ENCODE results near the gene TTN. TPM values are rescaled to one million over a fixed set of nuclear protein-coding genes. Genes with fewer than 3 reads are reported as not detected.

Gene TTN
- total and polyA plus RNA-seq, 2 of the 8 experiments (the other 6 are each of a cell fraction or from before 2014, with no cell fraction given), result 0.30 to 9.7 TPM

DNA sequence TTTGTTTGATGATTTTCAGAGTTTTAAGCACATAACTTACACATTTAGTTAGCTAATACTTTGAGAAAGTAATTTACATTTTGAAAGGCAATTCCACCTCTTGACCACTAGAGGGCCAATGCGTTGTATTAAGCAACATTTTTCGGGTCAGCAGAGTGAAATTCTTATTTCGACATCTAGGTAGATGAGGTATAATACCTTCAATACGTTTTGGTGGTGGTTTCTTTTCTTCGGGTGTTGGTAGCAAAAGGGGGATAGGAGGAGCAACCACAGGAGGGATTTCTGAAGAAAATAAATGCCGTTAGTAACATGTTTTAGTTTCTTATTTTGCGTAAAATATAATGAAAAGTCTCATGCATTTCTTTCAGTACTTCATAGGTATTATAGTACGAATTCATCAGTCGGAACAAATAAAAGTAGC, 106.3 kb downstream of the TTN start:
- no peaks in the 10 kb centered on the region for H3K36me3 ChIP-seq (ENCODE audit: control insufficient read depth in 2 of 4, insufficient read depth in 4 of 4, low read length in 3 of 4)
- H2AK5ac ChIP-seq (ENCODE audit: low read depth, low read length), result no peak overlapping the region
- H3K9me3 ChIP-seq (ENCODE audit: insufficient read depth in 2 of 2, low read depth in 1 of 2, low read length in 1 of 2), result no peaks in the 10 kb centered on the region
- POLR2A ChIA-PET (ENCODE audit: partially characterized antibody), result interaction anchor here (0.7 to 1.1 kb wide), 3 partner anchors 17 to 251 kb away, joined by 3 read pairs; no protein-coding TSS in a partner anchor
- H3K27ac ChIP-seq (ENCODE audit: low read depth, low read length), result no peak overlapping the region
- CTCF ChIA-PET (ENCODE audit: partially characterized antibody), result interaction anchor here (0.6 to 3.1 kb wide), 37 partner anchors 9 to 641 kb away, joined by 3 to 21 read pairs (median 4); no protein-coding TSS in a partner anchor
- H3K14ac ChIP-seq (ENCODE audit: insufficient read length), result no peak overlapping the region
- H3K79me2 ChIP-seq (ENCODE audit: control insufficient read depth in 1 of 2, insufficient read depth in 2 of 2, low read length in 2 of 2), result no peaks in the 10 kb centered on the region
- no peaks in the 10 kb centered on the region for H3K4me1 ChIP-seq (replicated peaks in 1 of 4; ENCODE audit: control insufficient read depth in 3 of 4, insufficient read depth in 4 of 4, low read length in 3 of 4)
- H2BK12ac ChIP-seq (ENCODE audit: low read depth, low read length), result no peak overlapping the region
- FAIRE-seq (peak; percentile 84), DNase-seq (ENCODE audit: low read depth in 1 of 2, low spot score in 2 of 2) (no peak)
- no peak overlapping the region for H2BK20ac ChIP-seq (ENCODE audit: low read length)
- no peak overlapping the region for H2BK120ac ChIP-seq (replicated peaks; ENCODE audit: low read depth, low read length)
- no peaks in the 10 kb centered on the region for H3K79me1 ChIP-seq (ENCODE audit: low read depth, low read length)
- no peak overlapping the region for H3K23ac ChIP-seq (ENCODE audit: insufficient read length)
- no peak overlapping the region for H3K9ac ChIP-seq (replicated peaks in 1 of 4; ENCODE audit: extremely low read depth in 1 of 4, low read depth in 3 of 4, low read length in 3 of 4)
- H3K18ac ChIP-seq (ENCODE audit: extremely low read depth, low read length), result no peak overlapping the region
- no peak overlapping the region for H4K91ac ChIP-seq (replicated peaks; ENCODE audit: insufficient read length, low read length)
- H4K5ac ChIP-seq (ENCODE audit: insufficient read length, low read depth, low read length), result no peak overlapping the region
- H4K20me1 ChIP-seq (replicated peaks in 1 of 2; ENCODE audit: control insufficient read depth in 1 of 2, insufficient read depth in 2 of 2, low read length in 2 of 2), result no peaks in the 10 kb centered on the region
- no peaks in the 10 kb centered on the region for H3K23me2 ChIP-seq (ENCODE audit: low read depth, low read length)
- H4K8ac ChIP-seq (ENCODE audit: extremely low read depth, insufficient read depth, low read length), result no peak overlapping the region
- H3K4me2 ChIP-seq (ENCODE audit: insufficient read depth in 1 of 2, low read depth in 2 of 2, low read length in 2 of 2), result no peak overlapping the region
- H2AFZ ChIP-seq (ENCODE audit: low read length), result no peak overlapping the region
- H3K27me3 ChIP-seq (replicated peaks in 1 of 4; ENCODE audit: control insufficient read depth in 3 of 4, extremely low read depth in 1 of 4, insufficient read depth in 3 of 4, low read length in 3 of 4), result no peaks in the 10 kb centered on the region
- H2BK15ac ChIP-seq (ENCODE audit: low read length), result no peak overlapping the region
- H3K4ac ChIP-seq (replicated peaks; ENCODE audit: insufficient read length, low read depth, low read length), result no peak overlapping the region
- WGBS, 2 experiments (ENCODE audit: extremely low coverage in 1 of 2, insufficient coverage in 1 of 2, insufficient read length in 1 of 2, insufficient replicate concordance in 2 of 2, low coverage in 1 of 2, low lambda C conversion rate in 2 of 2, missing lambda C conversion rate in 1 of 2), result 53% methylated on average over 9 of the region's 9 CpGs; no CpG with 5 or more reads in 1 of the 2 experiments
- H3K56ac ChIP-seq (replicated peaks; ENCODE audit: insufficient read length, low read depth, low read length), result no peak overlapping the region
- no peak overlapping the region for H3K4me3 ChIP-seq (ENCODE audit: extremely low read depth in 1 of 4, insufficient read depth in 2 of 4, low read depth in 3 of 4, low read length in 4 of 4)
- no peak overlapping the region for H2BK5ac ChIP-seq (ENCODE audit: low read depth, low read length)
- TF ChIP-seq POU5F1 (IDR thresholded peaks at IDR 0.05; ENCODE audit: low read depth, low read length), result no peak
- no peak for TF ChIP-seq KDM4A (IDR thresholded peaks at IDR 0.05; ENCODE audit: low read depth, low read length, severe bottlenecking)
- TF ChIP-seq RAD21 (IDR thresholded peaks at IDR 0.05 in 1 of 2, conservative IDR thresholded peaks at IDR 0.05 in 1 of 2; ENCODE audit: low read depth in 2 of 2, low read length in 2 of 2), result peak; percentile 23 to 38; a peak in 3 of 4 replicates
- TF ChIP-seq TEAD4 (IDR thresholded peaks at IDR 0.05; ENCODE audit: low read depth, low read length), result 0 out of 2 replicates have a peak, but pooled peaks have one; percentile 37
- TF ChIP-seq CEBPB (IDR thresholded peaks at IDR 0.05; ENCODE audit: low read depth, low read length), result peak; percentile 96
- no peak for TF ChIP-seq JUN (IDR thresholded peaks at IDR 0.05; ENCODE audit: low read depth, low read length)
- TF ChIP-seq TAF1 (IDR thresholded peaks at IDR 0.05; ENCODE audit: low read depth, low read length), result no peak
- TF ChIP-seq CTCF (IDR thresholded peaks at IDR 0.05; ENCODE audit: control extremely low read depth in 1 of 3, insufficient read depth in 1 of 3, low read depth in 1 of 3, low read length in 3 of 3), result peak in 2 of 3 experiments; percentile 42 to 81; a peak in 2 of 4 replicates
- TF ChIP-seq SIX5 (IDR thresholded peaks at IDR 0.05; ENCODE audit: low read depth, low read length), result no peak

Data from H1 (cell line).